MV-4-11 (cell line): Measurements from ENCODE around the gene TMEM202.
"Not testable (repeated sequence)": the region's sequence is repeated elsewhere in the genome, so short reads cannot be mapped to it uniquely, and the experiment has no call there.

Experiments used
- DNase-seq: peaks from one replicate; lab custom pipeline; 2025; lab: John Stamatoyannopoulos, UW

TMEM202 gene

GRCh38 chr15:72397796-72398588 lies at the start of gene TMEM202:
Gene TMEM202, plus strand, starts transcription at chr15:72398305. Its CDS starts 22 bp downstream, at chr15:72398327.
- peak; percentile 54 for DNase-seq

- no peak for DNase-seq
Observed at GRCh38 chr15:72353266-72353665, 44.8 kb upstream of the TMEM202 start.

GRCh38 chr15:72354496-72354895 lies 43.6 kb upstream of the TMEM202 start:
- DNase-seq = no peak

GRCh38 chr15:72358121-72358520 lies 40.0 kb upstream of the TMEM202 start:
- no peak for DNase-seq

- DNase-seq = peak; percentile 19
Observed at GRCh38 chr15:72358650-72359171, 39.4 kb upstream of the TMEM202 start.

GRCh38 chr15:72361176-72361575 lies 36.9 kb upstream of the TMEM202 start:
- DNase-seq = no peak

- DNase-seq = peak; percentile 98
Observed at GRCh38 chr15:72365844-72366243, 32.3 kb upstream of the TMEM202 start.

GRCh38 chr15:72368325-72368724 lies 29.8 kb upstream of the TMEM202 start:
- DNase-seq = peak; percentile 71

- peak; percentile 96 for DNase-seq
Observed at GRCh38 chr15:72368899-72369298, 29.2 kb upstream of the TMEM202 start.

- DNase-seq = peak; percentile 86
Observed at GRCh38 chr15:72369964-72370363, 28.1 kb upstream of the TMEM202 start.

- no peak for DNase-seq
Observed at GRCh38 chr15:72372361-72372760, 25.7 kb upstream of the TMEM202 start.

- DNase-seq = peak; percentile 47
Observed at GRCh38 chr15:72375501-72375845, 22.6 kb upstream of the TMEM202 start.

- peak; percentile 88 for DNase-seq
Observed at GRCh38 chr15:72375846-72376581, 22.1 kb upstream of the TMEM202 start, which contains the start of gene HEXA. Gene HEXA, minus strand, starts transcription at chr15:72376014. Its CDS starts 42 bp downstream, at chr15:72375972.

GRCh38 chr15:72377331-72377730 lies 20.8 kb upstream of the TMEM202 start:
- no peak for DNase-seq

GRCh38 chr15:72379106-72379505 lies 19.0 kb upstream of the TMEM202 start:
- DNase-seq = not testable (repeated sequence)

- no peak for DNase-seq
Observed at GRCh38 chr15:72379856-72380430, 18.2 kb upstream of the TMEM202 start.

GRCh38 chr15:72380743-72381142 lies 17.4 kb upstream of the TMEM202 start:
- no peak for DNase-seq

GRCh38 chr15:72382146-72382545 lies 16.0 kb upstream of the TMEM202 start:
- peak; percentile 30 for DNase-seq

GRCh38 chr15:72387741-72388140 lies 10.4 kb upstream of the TMEM202 start:
- no peak for DNase-seq

- no peak for DNase-seq
Observed at GRCh38 chr15:72389231-72389630, 8.9 kb upstream of the TMEM202 start.

- DNase-seq = not testable (repeated sequence)
Observed at GRCh38 chr15:72396331-72396730, 1.8 kb upstream of the TMEM202 start.

- DNase-seq = no peak
Observed at GRCh38 chr15:72398648-72399047, 543 bp downstream of the TMEM202 start.

- no peak for DNase-seq
Observed at GRCh38 chr15:72402726-72403125, 4.6 kb downstream of the TMEM202 start.
